IMR-90 (cell line): Measurements from ENCODE around the gene MAP7.

Experiments used
- MAZ ChIP-seq: IDR thresholded peaks from 2 replicates; pipeline ENCODE4 v1.6.1; 2012; ENCODE audit warnings: low read depth, mild to moderate bottlenecking, low read length, improper control_type of control experiment, moderate library complexity, borderline replicate concordance
- MXI1 ChIP-seq: IDR thresholded peaks from 2 replicates; pipeline ENCODE4 v1.6.1; 2012; ENCODE audit warnings: low read depth, mild to moderate bottlenecking, low read length, moderate library complexity, borderline replicate concordance
- NFE2L2 ChIP-seq: fragments of 150-350 bp; IDR thresholded peaks from 2 replicates; pipeline ENCODE4 v1.6.1; 2016; ENCODE audit warnings: low read depth, mild to moderate bottlenecking, low read length
- POLR2A ChIP-seq: IDR thresholded peaks from 2 replicates; pipeline ENCODE4 v1.6.1; 2012; ENCODE audit warnings: mild to moderate bottlenecking, low read depth, low read length
- RAD21 ChIP-seq: IDR thresholded peaks from 2 replicates; pipeline ENCODE4 v1.6.1; 2012; ENCODE audit warnings: low read length, improper control_type of control experiment
- RCOR1 ChIP-seq: IDR thresholded peaks from 2 replicates; pipeline ENCODE4 v1.6.1; 2012; ENCODE audit warnings: mild to moderate bottlenecking, low read length, improper control_type of control experiment; ENCODE audit not compliant: insufficient replicate concordance
- RFX5 ChIP-seq: IDR thresholded peaks from 2 replicates; pipeline ENCODE4 v1.8.0; 2012; ENCODE audit warnings: low read depth, mild to moderate bottlenecking, low read length, moderate library complexity
- TF ChIP-seq, protein P1 (sequence below): conservative IDR thresholded peaks from 2 replicates; pipeline ENCODE4 v1.5.1; 2012; ENCODE audit warnings: mild to moderate bottlenecking, low read depth, low read length, improper control_type of control experiment
- TF ChIP-seq, protein P2 (sequence below): fragments of 150-350 bp; IDR thresholded peaks from 2 replicates; pipeline ENCODE4 v1.6.1; 2017; ENCODE audit warnings: mild to moderate bottlenecking, antibody characterized with exemption, low read length, low read depth
- TF ChIP-seq, protein P3 (sequence below): fragments of 150-350 bp; IDR thresholded peaks from 2 replicates; pipeline ENCODE4 v1.6.1; 2016; ENCODE audit warnings: low read depth, mild to moderate bottlenecking, low read length, moderate library complexity, borderline replicate concordance

DNA sequence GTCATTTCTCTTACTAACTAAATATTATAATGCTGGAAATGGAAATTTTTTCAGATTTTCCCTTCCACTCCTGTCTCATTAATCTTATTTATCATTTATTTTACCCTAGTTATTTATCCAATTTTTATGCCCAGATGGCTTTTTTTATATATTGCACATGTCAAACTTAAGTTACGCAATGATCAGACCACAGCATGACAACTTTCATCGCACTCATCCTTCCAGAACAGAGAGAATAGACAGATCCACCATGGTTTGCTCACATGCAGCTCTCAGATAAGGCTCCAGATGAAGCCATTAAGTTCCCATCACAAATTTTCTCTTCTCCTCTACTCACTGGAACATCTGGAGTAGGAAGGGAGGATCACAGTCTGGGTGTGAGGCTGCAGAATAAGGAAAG is 48.7 kb downstream of the MAP7 start:
- TF ChIP-seq, protein P1, sequence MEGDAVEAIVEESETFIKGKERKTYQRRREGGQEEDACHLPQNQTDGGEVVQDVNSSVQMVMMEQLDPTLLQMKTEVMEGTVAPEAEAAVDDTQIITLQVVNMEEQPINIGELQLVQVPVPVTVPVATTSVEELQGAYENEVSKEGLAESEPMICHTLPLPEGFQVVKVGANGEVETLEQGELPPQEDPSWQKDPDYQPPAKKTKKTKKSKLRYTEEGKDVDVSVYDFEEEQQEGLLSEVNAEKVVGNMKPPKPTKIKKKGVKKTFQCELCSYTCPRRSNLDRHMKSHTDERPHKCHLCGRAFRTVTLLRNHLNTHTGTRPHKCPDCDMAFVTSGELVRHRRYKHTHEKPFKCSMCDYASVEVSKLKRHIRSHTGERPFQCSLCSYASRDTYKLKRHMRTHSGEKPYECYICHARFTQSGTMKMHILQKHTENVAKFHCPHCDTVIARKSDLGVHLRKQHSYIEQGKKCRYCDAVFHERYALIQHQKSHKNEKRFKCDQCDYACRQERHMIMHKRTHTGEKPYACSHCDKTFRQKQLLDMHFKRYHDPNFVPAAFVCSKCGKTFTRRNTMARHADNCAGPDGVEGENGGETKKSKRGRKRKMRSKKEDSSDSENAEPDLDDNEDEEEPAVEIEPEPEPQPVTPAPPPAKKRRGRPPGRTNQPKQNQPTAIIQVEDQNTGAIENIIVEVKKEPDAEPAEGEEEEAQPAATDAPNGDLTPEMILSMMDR: no peak
- TF ChIP-seq NFE2L2 (no peak), RAD21 (no peak), MAZ (no peak), POLR2A (no peak), RFX5 (no peak), RCOR1 (no peak), MXI1 (no peak)
- TF ChIP-seq, protein P2, sequence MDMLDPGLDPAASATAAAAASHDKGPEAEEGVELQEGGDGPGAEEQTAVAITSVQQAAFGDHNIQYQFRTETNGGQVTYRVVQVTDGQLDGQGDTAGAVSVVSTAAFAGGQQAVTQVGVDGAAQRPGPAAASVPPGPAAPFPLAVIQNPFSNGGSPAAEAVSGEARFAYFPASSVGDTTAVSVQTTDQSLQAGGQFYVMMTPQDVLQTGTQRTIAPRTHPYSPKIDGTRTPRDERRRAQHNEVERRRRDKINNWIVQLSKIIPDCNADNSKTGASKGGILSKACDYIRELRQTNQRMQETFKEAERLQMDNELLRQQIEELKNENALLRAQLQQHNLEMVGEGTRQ: no peak
- TF ChIP-seq, protein P3, sequence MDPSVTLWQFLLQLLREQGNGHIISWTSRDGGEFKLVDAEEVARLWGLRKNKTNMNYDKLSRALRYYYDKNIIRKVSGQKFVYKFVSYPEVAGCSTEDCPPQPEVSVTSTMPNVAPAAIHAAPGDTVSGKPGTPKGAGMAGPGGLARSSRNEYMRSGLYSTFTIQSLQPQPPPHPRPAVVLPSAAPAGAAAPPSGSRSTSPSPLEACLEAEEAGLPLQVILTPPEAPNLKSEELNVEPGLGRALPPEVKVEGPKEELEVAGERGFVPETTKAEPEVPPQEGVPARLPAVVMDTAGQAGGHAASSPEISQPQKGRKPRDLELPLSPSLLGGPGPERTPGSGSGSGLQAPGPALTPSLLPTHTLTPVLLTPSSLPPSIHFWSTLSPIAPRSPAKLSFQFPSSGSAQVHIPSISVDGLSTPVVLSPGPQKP: no peak
